Ramos (cell line): ENCODE data around the gene GPD1L.

Source experiments
- in situ Hi-C: fragments of 300-500 bp; cut with MboI; formaldehyde crosslinking; loops from one replicate; pipeline ENCODE4 v1.14.3; 2022; ENCODE audit warnings: low sequenced_read_pairs; ENCODE audit not compliant: unreplicated experiment

GPD1L gene

GRCh38 chr3:32132121-32132520 is 25.7 kb downstream of the GPD1L start:
- in situ Hi-C loops, result no loop called here

- in situ Hi-C loops, result no loop called here
These were observed 26.3 kb downstream of the GPD1L start for GRCh38 chr3:32132706-32133105.

GRCh38 chr3:32136703-32137102 is 30.3 kb downstream of the GPD1L start:
- in situ Hi-C loops, result no loop called here

GRCh38 chr3:32137870-32138269 is 31.4 kb downstream of the GPD1L start:
- in situ Hi-C loops, result no loop called here

- in situ Hi-C loops, result no loop called here
These were observed 32.2 kb downstream of the GPD1L start for GRCh38 chr3:32138545-32139104.

- in situ Hi-C loops, result loop anchor here (10.0 kb wide), 1 partner anchor 286 kb away; no protein-coding TSS in a partner anchor
These were observed 34.5 kb downstream of the GPD1L start for GRCh38 chr3:32140943-32141342.

GRCh38 chr3:32143849-32144757 is 37.7 kb downstream of the GPD1L start:
- in situ Hi-C loops, result loop anchor here (10.0 kb wide), 1 partner anchor 289 kb away; no protein-coding TSS in a partner anchor

- in situ Hi-C loops, result loop anchor here (10.0 kb wide), 1 partner anchor 292 kb away; no protein-coding TSS in a partner anchor
These were observed 40.4 kb downstream of the GPD1L start for GRCh38 chr3:32146746-32147211.

- in situ Hi-C loops, result loop anchor here (10.0 kb wide), 1 partner anchor 293 kb away; no protein-coding TSS in a partner anchor
These were observed 41.1 kb downstream of the GPD1L start for GRCh38 chr3:32147509-32147908.

- in situ Hi-C loops, result loop anchor here (10.0 kb wide), 1 partner anchor 293 kb away; no protein-coding TSS in a partner anchor
These were observed 41.5 kb downstream of the GPD1L start for GRCh38 chr3:32147933-32148332.

- in situ Hi-C loops, result loop anchor here (10.0 kb wide), 1 partner anchor 294 kb away; no protein-coding TSS in a partner anchor
These were observed 41.9 kb downstream of the GPD1L start for GRCh38 chr3:32148351-32148750.

- in situ Hi-C loops, result no loop called here
These were observed 47.2 kb downstream of the GPD1L start for GRCh38 chr3:32153414-32154204.

- in situ Hi-C loops, result no loop called here
These were observed 47.8 kb downstream of the GPD1L start for GRCh38 chr3:32154205-32154579.

- in situ Hi-C loops, result no loop called here
These were observed 48.7 kb downstream of the GPD1L start for GRCh38 chr3:32155117-32155516.

- in situ Hi-C loops, result no loop called here
These were observed 51.3 kb downstream of the GPD1L start for GRCh38 chr3:32157600-32158264.

GRCh38 chr3:32160706-32161214 is 54.3 kb downstream of the GPD1L start:
- in situ Hi-C loops, result no loop called here

- in situ Hi-C loops, result no loop called here
These were observed 59.0 kb downstream of the GPD1L start for GRCh38 chr3:32165442-32165841.

GRCh38 chr3:32166654-32167053 is 60.2 kb downstream of the GPD1L start:
- in situ Hi-C loops, result no loop called here

GRCh38 chr3:32172420-32172819 is 66.0 kb downstream of the GPD1L start:
- in situ Hi-C loops, result loop anchor here (10.0 kb wide), 1 partner anchor 162 kb away; no protein-coding TSS in a partner anchor
